DND-41 (cell line): ENCODE data around the gene LYPLAL1.

ENCODE experiments used
- ATAC-seq: fragments of 200-7000 bp; cut with Tn5 transposase; 3 replicates; pipeline ENCODE4 v1.9.1; 2021; ENCODE audit warnings: low read depth; ENCODE audit not compliant: insufficient read depth
- DNase-seq: peaks from one replicate; pipeline ENCODE4 v3.0.0-alpha.2; 2020
- H2AFZ ChIP-seq: 2 replicates; pipeline ENCODE4 v1.6.0; 2012; ENCODE audit warnings: low read depth, low read length
- H3K27ac ChIP-seq: 2 replicates; pipeline ENCODE4 v1.5.1; 2012; ENCODE audit warnings: low read length, inconsistent platforms
- H3K27me3 ChIP-seq: fragments of 200-600 bp; sonication (generic); 2 replicates; pipeline ENCODE4 v1.6.0; 2012; ENCODE audit warnings: low read length, mild to moderate bottlenecking, inconsistent platforms; ENCODE audit not compliant: insufficient read depth, poor library complexity
- H3K36me3 ChIP-seq: 2 replicates; pipeline ENCODE4 v1.5.1; 2012; ENCODE audit warnings: low read length, inconsistent platforms; ENCODE audit not compliant: insufficient read depth
- H3K4me1 ChIP-seq: 2 replicates; pipeline ENCODE4 v1.5.1; 2012; ENCODE audit warnings: mild to moderate bottlenecking, low read length; ENCODE audit not compliant: insufficient read depth
- H3K4me2 ChIP-seq: 2 replicates; pipeline ENCODE4 v1.6.0; 2012; ENCODE audit warnings: mild to moderate bottlenecking, moderate library complexity, low read length, inconsistent platforms; ENCODE audit not compliant: insufficient read depth
- H3K4me3 ChIP-seq, 2 experiments: fragments of 200-600 bp in 1 of 2; shearing (Covaris generic) in 1 of 2; 2 replicates each; pipeline ENCODE4 v1.5.1; 2012 to 2016; ENCODE audit warnings: inconsistent platforms in 2 of 2, low read length in 2 of 2, mild to moderate bottlenecking in 2 of 2, low read depth in 1 of 2, moderate library complexity in 1 of 2
- H3K79me2 ChIP-seq: 2 replicates; pipeline ENCODE4 v1.6.0; 2012; ENCODE audit warnings: low read length, inconsistent platforms; ENCODE audit not compliant: insufficient read depth
- H3K9ac ChIP-seq: 2 replicates; pipeline ENCODE4 v1.6.0; 2012; ENCODE audit warnings: low read depth, mild to moderate bottlenecking, inconsistent platforms, low read length, moderate library complexity
- H3K9me3 ChIP-seq: 2 replicates; pipeline ENCODE4 v1.5.1; 2012; ENCODE audit warnings: low read length, moderate library complexity, mild to moderate bottlenecking, inconsistent platforms; ENCODE audit not compliant: insufficient read depth, severe bottlenecking
- H4K20me1 ChIP-seq: 2 replicates; pipeline ENCODE4 v1.6.0; 2012; ENCODE audit warnings: low read length; ENCODE audit not compliant: insufficient read depth
- CTCF ChIP-seq: IDR thresholded peaks from 2 replicates; pipeline ENCODE4 v1.5.1; 2012; ENCODE audit warnings: borderline replicate concordance, low read length, moderate library complexity, mild to moderate bottlenecking; ENCODE audit not compliant: poor library complexity, severe bottlenecking; ENCODE audit errors: extremely low read depth
- EZH2 ChIP-seq: IDR thresholded peaks from 3 replicates; pipeline ENCODE4 v1.6.1; 2012; ENCODE audit warnings: borderline replicate concordance, low read depth, mild to moderate bottlenecking, moderate library complexity, low read length, inconsistent platforms; ENCODE audit not compliant: severe bottlenecking

The LYPLAL1 gene

GRCh38 chr1:219206350-219206749, 32.7 kb downstream of the LYPLAL1 start:
- H3K79me2 ChIP-seq = no peaks in the 10 kb centered on the region
- DNase-seq (no peak), ATAC-seq (no peak)
- H3K27me3 ChIP-seq = no peaks in the 10 kb centered on the region
- no peak overlapping the region for H3K4me3 ChIP-seq
- H3K4me1 ChIP-seq = no peaks in the 10 kb centered on the region
- TF ChIP-seq CTCF = no peak
- TF ChIP-seq EZH2 = no peak
- H3K9me3 ChIP-seq = no peaks in the 10 kb centered on the region
- H3K36me3 ChIP-seq = peaks cover 11% of the 10 kb centered on the region; the same call in 1 of the 2 replicates
- no peak overlapping the region for H3K27ac ChIP-seq
- no peak overlapping the region for H2AFZ ChIP-seq
- no peak overlapping the region for H3K9ac ChIP-seq
- no peak overlapping the region for H3K4me2 ChIP-seq
- H4K20me1 ChIP-seq = 0 out of 2 replicates have a peak, but pooled peaks cover 4% of the 10 kb centered on the region

GRCh38 chr1:219209578-219209977, 35.9 kb downstream of the LYPLAL1 start:
- Histone ChIP-seq H3K4me2 (no peak overlapping the region), H3K4me1 (no peaks in the 10 kb centered on the region), H3K27me3 (no peaks in the 10 kb centered on the region), H3K4me3 (no peak overlapping the region), H3K9me3 (no peaks in the 10 kb centered on the region), H3K36me3 (peaks cover 17% of the 10 kb centered on the region; the same call in 1 of the 2 replicates), H2AFZ (no peak overlapping the region), H3K9ac (no peak overlapping the region), H3K79me2 (no peaks in the 10 kb centered on the region), H3K27ac (no peak overlapping the region), H4K20me1 (no peaks in the 10 kb centered on the region)
- ATAC-seq (no peak), DNase-seq (no peak)
- TF ChIP-seq CTCF (no peak), EZH2 (no peak)

GRCh38 chr1:219210067-219210466, 36.4 kb downstream of the LYPLAL1 start:
- Histone ChIP-seq H3K9ac (no peak overlapping the region), H3K4me1 (no peaks in the 10 kb centered on the region), H3K36me3 (peaks cover 17% of the 10 kb centered on the region; the same call in 1 of the 2 replicates), H2AFZ (no peak overlapping the region), H3K9me3 (no peaks in the 10 kb centered on the region), H3K27me3 (no peaks in the 10 kb centered on the region), H3K79me2 (no peaks in the 10 kb centered on the region), H4K20me1 (no peaks in the 10 kb centered on the region), H3K4me2 (no peak overlapping the region), H3K4me3 (no peak overlapping the region), H3K27ac (no peak overlapping the region)
- ATAC-seq (no peak), DNase-seq (no peak)
- TF ChIP-seq EZH2 (no peak), CTCF (no peak)

GRCh38 chr1:219215477-219215876, 41.8 kb downstream of the LYPLAL1 start:
- Histone ChIP-seq H3K27ac (no peak overlapping the region), H3K36me3 (peaks cover 28% of the 10 kb centered on the region; the same call in 1 of the 2 replicates), H3K79me2 (no peaks in the 10 kb centered on the region), H4K20me1 (no peaks in the 10 kb centered on the region), H2AFZ (no peak overlapping the region), H3K4me1 (no peaks in the 10 kb centered on the region), H3K27me3 (no peaks in the 10 kb centered on the region), H3K9ac (no peak overlapping the region), H3K9me3 (no peaks in the 10 kb centered on the region), H3K4me2 (no peak overlapping the region), H3K4me3 (no peak overlapping the region)
- TF ChIP-seq EZH2 (no peak), CTCF (no peak)
- ATAC-seq (no peak), DNase-seq (no peak)
